ENCODE results near the gene TOP2B. TPM values are rescaled to one million over a fixed set of nuclear protein-coding genes. Genes with fewer than 3 reads are reported as not detected.

TOP2B gene
- total RNA-seq, 2 experiments from 2014 or later, result 139 to 143 TPM

DNA sequence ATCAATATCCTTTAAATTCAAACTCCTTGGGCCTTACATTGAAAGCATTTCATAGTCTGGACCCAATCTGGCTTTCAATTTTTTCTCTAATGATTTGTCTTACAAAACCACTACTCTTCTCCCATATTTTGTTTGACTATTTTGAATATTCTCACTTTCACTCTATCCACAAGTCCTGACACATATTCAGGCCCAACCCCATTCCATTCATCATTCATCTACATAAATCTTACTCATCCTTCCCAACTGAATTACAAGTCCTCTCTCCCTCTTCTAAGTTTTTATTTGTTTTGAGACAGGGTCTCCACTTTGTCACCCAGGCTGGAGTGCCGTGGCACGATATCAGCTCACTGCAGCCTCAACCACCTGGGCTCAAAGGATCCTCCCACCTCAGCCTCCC lies 43.6 kb downstream of the TOP2B start:
- no peak for DNase-seq
- no peaks in the 10 kb centered on the region for H3K9me3 Mint-ChIP-seq
- POLR2A ChIA-PET, result no interaction called here
- H3K4me1 Mint-ChIP-seq, result peaks cover 2% of the 10 kb centered on the region
- H3K4me3 Mint-ChIP-seq, result no peak overlapping the region
- no peak for ATAC-seq (ENCODE audit: low read depth)
- H3K36me3 Mint-ChIP-seq, result peaks cover 45% of the 10 kb centered on the region
- H3K27ac Mint-ChIP-seq, result no peak overlapping the region
- no peaks in the 10 kb centered on the region for H3K27me3 Mint-ChIP-seq

- ATAC-seq (ENCODE audit: low read depth) (no peak), DNase-seq (no peak)
- POLR2A ChIA-PET, result no interaction called here
- no peaks in the 10 kb centered on the region for H3K9me3 Mint-ChIP-seq
- H3K27ac Mint-ChIP-seq, result no peak overlapping the region
- H3K36me3 Mint-ChIP-seq, result peaks cover 41% of the 10 kb centered on the region
- H3K4me1 Mint-ChIP-seq, result peaks cover 2% of the 10 kb centered on the region
- H3K4me3 Mint-ChIP-seq, result no peak overlapping the region
- no peaks in the 10 kb centered on the region for H3K27me3 Mint-ChIP-seq
Observed at GRCh38 chr3:25620493-25620892, 44.2 kb downstream of the TOP2B start.

DNA sequence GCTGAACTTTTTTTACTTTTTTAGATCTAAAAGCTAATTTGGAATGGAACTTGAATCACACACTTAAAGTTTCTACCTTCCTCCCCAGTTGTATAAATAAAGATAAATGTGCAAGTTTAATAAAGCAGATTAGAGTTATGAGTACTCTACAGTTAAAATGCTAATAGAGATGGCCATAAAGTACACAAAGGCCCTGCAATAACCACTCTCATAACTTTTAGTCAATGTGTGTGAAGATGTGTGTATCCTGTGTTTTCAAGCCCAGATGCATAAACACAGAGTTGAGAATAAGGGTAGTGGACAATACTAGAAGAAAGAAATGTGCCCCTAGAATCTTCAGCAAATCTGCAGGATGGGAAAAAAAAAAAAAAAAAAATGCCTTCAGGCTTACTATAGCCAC lies 45.3 kb downstream of the TOP2B start:
- POLR2A ChIA-PET, result no interaction called here
- Mint-ChIP-seq H3K4me1 (peaks cover 2% of the 10 kb centered on the region), H3K36me3 (peaks cover 40% of the 10 kb centered on the region), H3K27ac (no peak overlapping the region), H3K4me3 (no peak overlapping the region), H3K9me3 (no peaks in the 10 kb centered on the region), H3K27me3 (no peaks in the 10 kb centered on the region)
- no peak for DNase-seq
- ATAC-seq (ENCODE audit: low read depth), result no peak

GRCh38 chr3:25618028-25618427 lies 46.7 kb downstream of the TOP2B start:
- H3K36me3 Mint-ChIP-seq, result peaks cover 33% of the 10 kb centered on the region
- ATAC-seq (ENCODE audit: low read depth) (no peak), DNase-seq (no peak)
- peaks cover 3% of the 10 kb centered on the region for H3K4me1 Mint-ChIP-seq
- H3K27ac Mint-ChIP-seq, result no peak overlapping the region
- no peaks in the 10 kb centered on the region for H3K27me3 Mint-ChIP-seq
- H3K9me3 Mint-ChIP-seq, result no peaks in the 10 kb centered on the region
- POLR2A ChIA-PET, result no interaction called here
- no peak overlapping the region for H3K4me3 Mint-ChIP-seq

DNA sequence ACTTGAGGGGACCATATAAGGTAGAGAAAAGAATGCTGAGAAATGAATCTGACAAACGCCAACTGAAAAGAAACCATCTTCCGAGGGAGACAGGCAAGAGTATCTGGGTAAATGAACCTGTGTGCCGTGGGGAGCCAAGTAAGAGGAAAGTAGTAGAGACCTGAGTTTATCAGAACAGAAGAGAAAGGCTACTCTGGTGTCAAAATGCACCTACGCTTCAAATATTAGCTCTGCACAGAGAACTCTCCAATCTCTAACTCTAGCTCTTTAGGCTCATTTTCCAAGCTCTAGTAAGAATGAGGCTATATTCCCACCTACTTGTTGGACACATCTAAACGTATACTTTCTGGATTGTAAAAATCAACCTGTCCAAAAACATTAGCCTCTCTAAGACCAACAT lies 53.5 kb downstream of the TOP2B start:
- no peak for DNase-seq
- H3K36me3 Mint-ChIP-seq, result peaks cover 35% of the 10 kb centered on the region
- POLR2A ChIA-PET, result no interaction called here
- H3K27ac Mint-ChIP-seq, result no peak overlapping the region
- no peak for ATAC-seq (ENCODE audit: low read depth)
- H3K9me3 Mint-ChIP-seq, result no peaks in the 10 kb centered on the region
- no peaks in the 10 kb centered on the region for H3K27me3 Mint-ChIP-seq
- no peak overlapping the region for H3K4me3 Mint-ChIP-seq
- H3K4me1 Mint-ChIP-seq, result peaks cover 15% of the 10 kb centered on the region

GRCh38 chr3:25610779-25611178 lies 53.9 kb downstream of the TOP2B start:
- Mint-ChIP-seq H3K36me3 (peaks cover 37% of the 10 kb centered on the region), H3K27me3 (no peaks in the 10 kb centered on the region), H3K4me1 (peaks cover 15% of the 10 kb centered on the region), H3K9me3 (no peaks in the 10 kb centered on the region), H3K27ac (no peak overlapping the region), H3K4me3 (no peak overlapping the region)
- DNase-seq (no peak), ATAC-seq (ENCODE audit: low read depth) (no peak)
- POLR2A ChIA-PET, result no interaction called here

DNA sequence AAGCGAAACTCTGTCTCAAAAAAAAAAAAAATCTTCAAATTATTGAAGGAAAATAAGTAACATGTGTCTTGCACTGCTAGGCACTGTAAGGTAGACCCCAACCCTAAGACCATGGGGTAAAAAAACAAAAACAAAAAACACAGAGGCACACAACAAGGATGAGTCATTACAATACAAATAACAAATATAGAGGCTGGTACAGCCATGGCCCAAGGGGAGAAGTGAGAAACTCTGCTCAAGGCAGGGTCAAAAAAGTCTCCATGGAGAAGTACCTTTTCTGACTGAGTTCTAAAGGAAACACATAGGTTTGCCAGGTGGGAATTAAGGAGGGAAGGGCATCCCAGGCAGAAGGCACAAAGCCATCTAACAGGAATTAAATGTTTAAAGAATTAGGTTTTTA lies 54.5 kb downstream of the TOP2B start:
- Mint-ChIP-seq H3K4me1 (peaks cover 15% of the 10 kb centered on the region), H3K27ac (peak overlapping the region; percentile 31), H3K27me3 (no peaks in the 10 kb centered on the region), H3K4me3 (no peak overlapping the region), H3K36me3 (peaks cover 42% of the 10 kb centered on the region), H3K9me3 (no peaks in the 10 kb centered on the region)
- DNase-seq (no peak), ATAC-seq (ENCODE audit: low read depth) (peak; percentile 45)
- POLR2A ChIA-PET, result no interaction called here

- POLR2A ChIA-PET, result no interaction called here
- Mint-ChIP-seq H3K27ac (no peak overlapping the region), H3K4me1 (peaks cover 4% of the 10 kb centered on the region), H3K36me3 (peaks cover 36% of the 10 kb centered on the region), H3K4me3 (no peak overlapping the region), H3K9me3 (no peaks in the 10 kb centered on the region), H3K27me3 (no peaks in the 10 kb centered on the region)
- DNase-seq (no peak), ATAC-seq (ENCODE audit: low read depth) (no peak)
Observed at GRCh38 chr3:25604107-25604805, 60.5 kb downstream of the TOP2B start.

GRCh38 chr3:25603703-25604102 lies 61.0 kb downstream of the TOP2B start:
- H3K36me3 Mint-ChIP-seq, result peaks cover 39% of the 10 kb centered on the region
- no peak overlapping the region for H3K27ac Mint-ChIP-seq

GRCh38 chr3:25597535-25598101 lies 67.1 kb downstream of the TOP2B start:
- Mint-ChIP-seq H3K9me3 (no peaks in the 10 kb centered on the region), H3K36me3 (peaks cover 15% of the 10 kb centered on the region), H3K27ac (no peak overlapping the region), H3K4me1 (no peaks in the 10 kb centered on the region), H3K27me3 (no peaks in the 10 kb centered on the region), H3K4me3 (no peak overlapping the region)
- DNase-seq, result no peak
- POLR2A ChIA-PET, result no interaction called here
- ATAC-seq (ENCODE audit: low read depth), result no peak

More at GRCh38 chr3:25603703-25604102, 61.0 kb downstream of the TOP2B start:
- POLR2A ChIA-PET, result no interaction called here
- no peaks in the 10 kb centered on the region for H3K9me3 Mint-ChIP-seq
- peaks cover 4% of the 10 kb centered on the region for H3K4me1 Mint-ChIP-seq
- ATAC-seq (ENCODE audit: low read depth) (no peak), DNase-seq (no peak)
- H3K4me3 Mint-ChIP-seq, result no peak overlapping the region
- H3K27me3 Mint-ChIP-seq, result no peaks in the 10 kb centered on the region

- DNase-seq (no peak), ATAC-seq (ENCODE audit: low read depth) (no peak)
- peaks cover 6% of the 10 kb centered on the region for H3K36me3 Mint-ChIP-seq
Observed at GRCh38 chr3:25594007-25594502, 70.7 kb downstream of the TOP2B start.

DNA sequence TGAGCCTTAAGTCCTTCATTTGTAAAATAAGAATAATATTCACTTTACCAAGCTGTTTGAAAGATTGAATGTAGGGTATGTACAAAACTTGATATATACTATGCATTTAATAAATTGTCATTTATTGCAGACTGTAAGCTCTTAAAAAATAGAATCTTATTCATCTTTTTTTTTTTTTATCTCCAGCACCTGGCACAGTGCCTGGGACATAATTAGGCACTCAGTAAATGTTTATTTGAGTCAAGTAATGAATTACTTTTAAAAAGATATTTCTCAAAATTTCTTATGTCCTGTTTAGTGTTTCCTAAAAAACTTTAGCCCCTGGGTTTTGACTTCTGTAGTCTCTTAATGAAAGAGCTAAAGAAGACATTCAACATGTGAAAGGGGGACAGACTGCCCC lies 71.7 kb downstream of the TOP2B start:
- Mint-ChIP-seq H3K36me3 (peaks cover 2% of the 10 kb centered on the region), H3K4me1 (no peaks in the 10 kb centered on the region), H3K4me3 (no peak overlapping the region), H3K27ac (no peak overlapping the region), H3K27me3 (no peaks in the 10 kb centered on the region), H3K9me3 (no peaks in the 10 kb centered on the region)
- POLR2A ChIA-PET, result no interaction called here
- no peak for DNase-seq
- no peak for ATAC-seq (ENCODE audit: low read depth)

More at GRCh38 chr3:25594007-25594502, 70.7 kb downstream of the TOP2B start:
- Mint-ChIP-seq H3K27ac (no peak overlapping the region), H3K9me3 (no peaks in the 10 kb centered on the region), H3K4me1 (no peaks in the 10 kb centered on the region), H3K4me3 (no peak overlapping the region), H3K27me3 (no peaks in the 10 kb centered on the region)
- POLR2A ChIA-PET, result no interaction called here

GRCh38 chr3:25592510-25592968 lies 72.2 kb downstream of the TOP2B start:
- H3K4me3 Mint-ChIP-seq, result no peak overlapping the region
- no peaks in the 10 kb centered on the region for H3K4me1 Mint-ChIP-seq
- no peak overlapping the region for H3K27ac Mint-ChIP-seq
- H3K9me3 Mint-ChIP-seq, result no peaks in the 10 kb centered on the region
- no peaks in the 10 kb centered on the region for H3K36me3 Mint-ChIP-seq
- ATAC-seq (ENCODE audit: low read depth), result no peak
- DNase-seq, result no peak
- no peaks in the 10 kb centered on the region for H3K27me3 Mint-ChIP-seq
- POLR2A ChIA-PET, result no interaction called here

GRCh38 chr3:25589783-25590258 lies 74.9 kb downstream of the TOP2B start:
- POLR2A ChIA-PET, result no interaction called here
- DNase-seq, result no peak
- Mint-ChIP-seq H3K36me3 (no peaks in the 10 kb centered on the region), H3K4me1 (no peaks in the 10 kb centered on the region), H3K27me3 (peaks cover 2% of the 10 kb centered on the region), H3K27ac (no peak overlapping the region), H3K9me3 (no peaks in the 10 kb centered on the region), H3K4me3 (no peak overlapping the region)
- no peak for ATAC-seq (ENCODE audit: low read depth)

Data from activated naive CD8-positive, alpha-beta T cell treated with anti-CD3 and anti-CD28 coated beads, Interleukin-2, amount 10 ng/mL, durations not matched to agents 7 days and 5 days (primary cell).